NCI-H526 (cell line): Measurements from ENCODE around the gene SYS1.
A peak's percentile ranks its signal among the peaks of the same experiment; 100 is the strongest.

Experiments used
- DNase-seq, 2 experiments: peaks; one replicate each; lab custom pipeline; 2025; lab: John Stamatoyannopoulos, UW

The SYS1 gene

DNA sequence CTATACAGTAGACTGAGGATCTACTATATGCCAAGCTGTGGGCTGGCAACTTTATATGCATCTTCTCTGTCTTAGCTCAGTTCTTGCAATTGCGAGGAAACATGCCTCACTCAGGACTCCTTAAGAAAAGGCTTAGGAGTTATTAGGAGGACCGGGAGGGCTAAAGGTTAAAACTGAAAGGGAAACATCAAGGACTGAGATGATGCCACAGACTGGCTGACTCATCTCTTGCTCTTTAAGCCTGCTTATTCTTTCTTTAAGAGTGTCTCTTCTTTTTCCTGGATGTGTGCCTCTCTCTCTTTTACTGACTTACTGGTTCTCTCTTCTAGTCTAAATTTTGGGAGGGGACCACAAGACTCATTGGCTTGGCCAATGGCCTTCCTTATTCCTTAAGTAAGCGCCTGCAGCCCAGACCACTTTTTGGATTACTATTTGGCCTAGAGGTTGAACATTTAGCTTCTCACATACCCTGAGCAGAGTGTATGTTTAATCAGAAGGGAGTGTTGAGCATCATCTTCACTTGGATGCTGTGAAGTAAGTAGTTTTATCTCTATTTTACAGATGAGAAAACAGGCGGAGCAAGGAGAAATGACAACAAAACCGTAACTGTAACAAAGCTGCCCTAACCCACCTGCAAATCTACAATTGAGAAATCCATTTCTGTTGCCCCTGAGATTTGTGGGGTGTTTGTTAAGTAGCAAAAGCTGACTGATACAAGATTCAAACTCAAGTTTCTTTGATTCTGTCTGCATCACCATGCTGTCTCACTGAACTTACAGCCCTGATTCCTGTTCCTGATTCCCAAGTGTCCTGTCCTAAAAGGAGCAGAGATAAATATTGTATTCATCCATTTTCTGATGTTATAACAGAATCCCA lies 7.5 kb upstream of the SYS1 start:
- no peak for DNase-seq

DNA sequence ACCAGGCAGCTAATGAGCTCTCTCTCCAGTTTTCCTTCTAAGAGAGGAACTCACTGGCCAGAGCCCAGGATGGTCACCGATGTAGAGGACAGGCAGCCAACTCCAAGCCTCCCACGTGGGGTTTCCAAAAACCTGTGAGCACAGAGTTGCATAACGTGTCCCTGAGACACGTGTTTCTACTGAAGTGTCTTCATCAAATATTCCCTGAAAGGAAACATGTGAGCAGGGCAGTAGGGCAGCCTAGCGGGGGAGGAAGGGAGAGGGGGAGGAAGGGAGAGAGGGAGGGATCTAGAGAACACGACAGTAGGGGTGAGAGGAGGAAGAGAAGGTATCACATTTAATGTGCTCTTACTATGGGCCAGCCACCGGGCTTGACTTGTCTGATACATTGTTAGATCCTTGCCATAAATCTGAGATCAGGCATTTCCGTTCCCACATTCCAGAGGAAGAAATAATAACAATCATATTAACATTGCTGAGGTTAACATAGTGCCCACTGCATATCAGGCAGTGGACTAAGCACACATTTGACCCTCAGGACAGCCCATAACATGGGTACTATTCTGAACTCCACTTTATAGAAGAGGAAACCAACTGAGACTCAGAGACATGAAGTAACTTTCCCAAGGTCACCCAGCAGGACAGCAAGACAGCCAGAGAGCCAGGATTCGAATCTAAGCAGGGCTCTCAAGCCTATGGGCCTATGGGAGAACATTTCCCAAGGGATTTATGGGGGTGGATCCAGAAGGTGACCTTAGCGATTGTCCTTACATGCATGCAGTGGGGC lies 4.5 kb upstream of the SYS1 start:
- no peak for DNase-seq

DNA sequence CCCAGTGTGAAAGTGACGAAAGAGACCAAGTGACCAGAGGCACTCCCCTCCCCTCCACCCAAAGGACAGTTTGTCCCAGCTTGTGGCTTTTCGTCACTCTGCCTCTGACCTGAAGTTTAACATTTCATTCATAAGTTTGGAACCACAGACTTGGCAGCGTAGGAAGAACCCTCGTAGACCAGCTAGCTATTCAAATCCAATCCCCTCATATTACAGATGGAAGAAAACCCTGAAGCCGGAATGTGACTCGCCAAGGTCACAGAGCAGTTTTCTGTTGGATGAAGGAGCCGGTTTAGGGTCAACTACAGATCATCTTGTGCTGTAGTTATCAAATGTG lies 3.9 kb upstream of the SYS1 start:
- no peak for DNase-seq

DNA sequence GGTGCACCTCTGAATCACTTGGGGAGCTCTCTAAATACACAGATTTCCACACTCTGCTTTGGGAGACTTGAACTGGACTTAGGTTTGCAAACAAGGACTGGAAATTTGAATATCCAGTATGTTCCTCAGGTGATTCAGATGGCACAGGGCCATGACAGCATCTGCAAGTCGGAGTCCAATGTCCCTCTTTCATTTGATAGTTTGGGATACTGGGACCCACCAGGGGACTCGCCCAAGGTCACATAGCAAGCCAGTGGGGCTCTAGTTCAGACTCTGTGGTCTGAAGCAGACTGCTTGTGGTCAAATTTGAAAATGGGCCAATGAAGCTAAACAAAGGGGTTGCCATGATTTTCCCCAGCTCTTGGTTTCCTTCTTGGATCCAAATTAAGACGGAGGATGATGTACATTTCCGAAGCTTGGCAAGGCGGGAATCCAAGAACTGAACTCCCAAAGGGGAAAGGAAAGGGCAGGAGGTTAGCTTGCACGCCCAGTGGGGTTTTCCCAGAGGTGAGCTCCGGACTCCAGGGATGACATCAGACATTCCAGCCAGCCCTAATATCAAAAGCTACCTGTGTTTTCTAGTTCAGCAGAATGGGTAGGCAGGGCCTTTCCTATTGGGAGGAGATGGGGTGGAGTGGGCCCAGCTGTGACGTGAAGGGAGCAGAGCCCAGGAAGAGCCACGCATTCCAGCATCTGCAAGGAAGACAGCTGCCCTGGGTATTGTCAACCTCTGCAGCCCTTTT lies 3.4 kb upstream of the SYS1 start:
- DNase-seq = peak in 1 of 2 experiments; percentile 18

DNA sequence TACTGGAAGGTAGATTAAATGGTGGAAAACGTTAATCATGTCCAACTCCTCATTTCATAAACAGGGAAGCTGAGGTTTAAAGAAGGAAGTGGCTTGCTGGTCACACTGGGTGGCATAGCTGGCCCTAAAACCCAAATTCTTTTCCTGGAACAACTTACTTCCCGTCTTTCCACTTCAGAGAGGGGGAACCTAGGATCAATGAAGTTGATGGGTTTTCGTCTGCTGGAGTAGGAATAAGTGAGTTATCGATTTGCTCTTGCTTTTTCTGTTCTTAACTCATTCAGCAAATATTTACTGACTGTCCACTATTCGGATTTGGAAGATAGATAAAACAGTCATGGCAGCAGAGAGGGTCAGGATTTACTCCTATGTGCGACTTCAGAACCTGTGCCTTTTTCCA lies 1.2 kb upstream of the SYS1 start:
- no peak for DNase-seq

DNA sequence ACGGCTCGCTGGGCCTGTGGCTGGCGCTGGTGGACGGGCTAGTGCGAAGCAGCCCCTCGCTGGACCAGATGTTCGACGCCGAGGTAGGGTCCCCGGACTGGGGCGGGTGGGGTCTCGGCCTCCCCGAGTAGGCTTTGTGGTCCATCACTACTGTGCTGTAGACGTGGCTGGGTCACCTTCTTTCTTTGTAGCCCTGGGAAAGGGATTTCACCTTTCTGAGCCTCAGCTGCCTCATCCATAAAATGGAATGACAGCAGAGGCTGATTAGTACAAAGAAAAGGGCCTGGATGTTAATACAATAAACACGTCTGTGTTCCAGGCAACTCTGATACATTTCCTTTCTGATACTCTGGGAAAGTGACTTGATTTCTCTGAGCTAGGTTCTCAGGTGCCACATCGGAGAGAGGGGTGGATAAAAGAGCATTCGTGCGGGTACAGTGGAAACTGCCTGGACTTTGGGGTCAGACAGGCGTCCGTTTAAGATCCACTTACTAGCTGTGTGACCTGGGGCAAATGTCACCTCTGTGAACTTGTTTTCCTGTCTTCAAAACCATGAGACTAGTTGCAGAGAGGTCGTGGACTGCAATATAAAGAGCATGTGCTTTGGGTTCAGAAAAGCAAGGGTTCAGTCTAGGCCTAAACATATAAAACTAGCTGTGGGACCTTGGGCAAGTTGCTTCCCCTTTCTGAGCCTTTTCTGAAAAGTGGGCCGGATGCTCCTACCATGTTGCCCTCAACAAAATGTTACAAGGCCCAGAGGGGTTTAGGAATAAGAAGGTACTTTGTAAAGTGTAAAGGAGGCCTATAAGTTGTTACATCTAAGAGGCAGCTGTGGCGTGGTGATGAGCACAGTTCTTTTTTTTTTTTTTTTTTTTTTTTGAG lies 896 bp downstream of the SYS1 start:
- DNase-seq = peak in 1 of 2 experiments; percentile 49

DNA sequence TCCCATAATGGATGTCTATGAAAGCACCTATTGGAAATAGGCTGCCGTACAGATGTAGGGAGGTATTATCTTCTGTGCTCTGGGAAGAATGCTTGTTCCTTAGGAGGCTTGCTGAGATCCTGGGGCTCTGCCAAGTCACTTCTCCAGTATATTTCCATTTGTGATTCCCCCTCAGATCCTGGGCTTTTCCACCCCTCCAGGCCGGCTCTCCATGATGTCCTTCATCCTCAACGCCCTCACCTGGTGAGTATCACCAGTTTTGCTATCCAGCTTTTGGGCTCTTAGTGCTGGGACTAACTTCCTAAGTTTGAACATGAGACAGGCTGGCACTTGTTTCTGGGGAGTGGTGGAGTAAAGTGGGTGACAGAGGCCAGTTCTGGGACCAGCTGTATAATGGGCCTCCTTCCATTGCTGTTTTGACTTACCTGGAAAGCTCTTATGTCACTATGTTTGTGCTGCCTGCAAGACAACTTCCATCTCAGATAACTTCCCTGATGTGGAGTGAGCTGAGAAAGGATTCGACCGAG lies 2.6 kb downstream of the SYS1 start:
- no peak for DNase-seq

DNA sequence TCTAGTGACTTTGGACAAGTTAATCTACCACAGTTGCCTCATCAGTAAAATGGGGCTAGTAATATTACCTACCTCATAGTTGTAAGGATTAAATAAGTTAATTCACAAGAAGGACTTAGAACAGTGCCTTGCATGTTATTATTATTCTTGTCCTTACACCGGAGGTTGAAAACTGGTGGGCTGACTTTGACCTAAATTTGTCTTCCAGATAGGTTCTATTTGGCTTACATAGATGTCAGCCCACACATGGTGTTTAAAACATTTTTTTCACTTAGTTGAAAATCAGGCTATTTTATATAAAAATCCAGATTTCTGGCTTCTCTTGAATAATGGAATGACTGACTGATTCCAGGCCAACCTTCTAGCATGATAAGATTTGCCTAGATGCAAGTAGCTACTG lies 3.2 kb downstream of the SYS1 start:
- no peak for DNase-seq

DNA sequence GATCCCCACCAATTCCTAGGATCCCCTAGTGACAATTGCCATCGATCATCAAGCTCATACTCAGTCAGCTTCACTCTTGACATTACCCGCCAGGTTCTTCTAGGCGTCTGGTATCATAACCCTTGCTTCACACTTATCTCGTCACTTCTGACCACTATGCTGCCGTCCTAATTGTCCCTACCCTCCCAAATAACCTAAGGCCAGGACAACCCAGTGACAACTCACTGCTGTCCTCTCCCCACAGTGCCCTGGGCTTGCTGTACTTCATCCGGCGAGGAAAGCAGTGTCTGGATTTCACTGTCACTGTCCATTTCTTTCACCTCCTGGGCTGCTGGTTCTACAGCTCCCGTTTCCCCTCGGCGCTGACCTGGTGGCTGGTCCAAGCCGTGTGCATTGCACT lies 3.7 kb downstream of the SYS1 start:
- DNase-seq = no peak

DNA sequence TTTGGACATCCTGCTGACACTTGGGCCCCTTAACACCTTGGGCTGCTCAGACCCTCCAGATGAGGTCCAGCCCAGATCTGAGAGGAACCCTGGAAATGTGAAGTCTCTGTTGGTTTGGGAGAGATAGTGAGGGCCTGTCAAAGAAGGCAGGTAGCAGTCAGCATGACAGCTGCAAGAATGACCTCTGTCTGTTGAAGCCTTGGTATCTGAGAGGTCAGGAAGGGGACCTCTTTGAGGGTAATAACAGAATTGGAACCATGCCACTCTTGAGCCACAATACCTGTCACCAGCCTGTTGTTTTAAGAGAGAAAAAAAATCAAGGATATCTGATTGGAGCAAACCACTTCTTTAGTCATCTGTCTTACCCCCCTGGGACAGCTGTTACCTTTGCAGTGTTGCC lies 4.2 kb downstream of the SYS1 start:
- DNase-seq = no peak

DNA sequence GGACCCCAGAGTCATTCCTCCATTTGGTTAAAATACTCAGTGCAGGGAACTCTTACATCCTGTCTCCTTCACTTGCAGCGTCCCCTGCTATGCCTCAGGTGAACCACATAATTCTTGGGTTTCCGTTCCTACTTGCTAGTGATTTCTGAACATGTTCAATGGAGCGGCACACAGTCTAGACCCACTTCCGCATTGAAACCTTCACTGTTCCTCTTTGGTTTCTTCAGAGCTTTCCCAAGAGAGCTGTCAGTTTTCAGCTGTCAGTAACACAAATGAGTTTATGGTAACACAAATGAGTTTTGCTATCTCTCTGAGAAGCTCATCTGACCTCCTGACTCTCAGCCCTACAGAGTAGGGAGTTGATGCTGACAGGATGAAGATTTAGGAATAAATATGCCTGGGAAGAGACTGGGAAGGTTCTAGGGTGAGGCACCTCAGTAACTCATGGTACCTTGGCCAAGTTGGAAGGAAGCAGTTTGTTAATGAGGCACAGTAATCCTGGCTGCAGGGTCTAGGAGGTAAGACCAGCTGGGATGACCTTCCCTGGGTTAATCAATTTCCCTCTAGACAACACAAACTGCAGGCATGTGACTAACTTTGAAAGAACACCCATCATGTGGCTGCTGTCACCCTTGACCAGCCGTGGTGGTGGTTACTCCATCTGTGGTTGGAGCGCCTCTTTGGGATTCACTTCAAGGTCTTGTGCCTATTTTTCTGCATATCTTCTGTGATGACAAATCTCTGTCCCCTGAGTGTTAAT lies 5.4 kb downstream of the SYS1 start:
- DNase-seq = no peak

DNA sequence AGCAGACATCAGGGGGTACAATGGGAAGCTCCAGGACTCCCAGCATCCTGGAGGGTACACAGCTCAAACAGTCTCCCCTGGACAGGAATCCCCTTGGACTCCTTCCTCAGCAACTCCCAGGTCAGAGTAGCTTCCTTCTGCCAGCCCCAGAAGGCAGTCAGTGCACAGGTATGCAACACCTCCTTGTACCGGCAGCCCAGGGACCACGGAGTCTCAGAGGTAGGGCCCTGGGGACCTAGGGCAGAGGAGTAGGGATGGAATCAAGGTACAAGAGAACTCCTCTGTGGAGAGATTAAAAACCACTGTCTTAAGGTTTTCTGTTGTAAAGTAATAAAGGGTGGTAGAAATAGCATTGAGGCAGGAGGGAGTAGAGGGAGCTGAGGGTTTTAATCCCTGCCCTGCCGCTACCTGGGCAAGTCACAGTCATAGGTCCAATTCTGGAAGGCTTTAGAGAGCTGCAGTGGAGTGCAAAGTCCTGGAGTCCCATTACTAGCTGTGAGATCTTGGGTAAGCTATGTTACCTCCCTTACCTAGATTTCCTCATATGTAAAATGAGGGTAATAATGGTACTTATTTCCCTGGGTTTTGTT lies 7.7 kb downstream of the SYS1 start:
- no peak for DNase-seq

DNA sequence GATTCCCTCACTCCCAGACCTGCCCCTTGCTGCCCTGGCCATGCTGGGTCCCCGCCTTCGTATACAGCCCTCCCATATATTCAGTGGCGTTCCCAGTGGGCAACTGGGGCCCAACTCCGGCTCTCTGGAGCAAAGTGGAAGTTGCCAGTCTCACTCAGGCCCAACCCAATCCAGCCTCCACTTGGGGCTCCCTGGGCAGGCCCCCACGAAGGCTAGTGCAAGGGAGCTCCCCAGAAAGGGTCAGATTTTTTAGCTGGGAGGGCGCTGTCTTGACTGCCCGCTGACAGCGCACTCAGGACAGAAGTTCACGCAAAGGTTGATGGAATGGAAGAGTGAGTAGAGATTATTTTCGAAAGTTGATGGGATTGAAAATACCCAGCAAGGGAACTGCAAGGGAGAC lies 9.3 kb downstream of the SYS1 start:
- no peak for DNase-seq

DNA sequence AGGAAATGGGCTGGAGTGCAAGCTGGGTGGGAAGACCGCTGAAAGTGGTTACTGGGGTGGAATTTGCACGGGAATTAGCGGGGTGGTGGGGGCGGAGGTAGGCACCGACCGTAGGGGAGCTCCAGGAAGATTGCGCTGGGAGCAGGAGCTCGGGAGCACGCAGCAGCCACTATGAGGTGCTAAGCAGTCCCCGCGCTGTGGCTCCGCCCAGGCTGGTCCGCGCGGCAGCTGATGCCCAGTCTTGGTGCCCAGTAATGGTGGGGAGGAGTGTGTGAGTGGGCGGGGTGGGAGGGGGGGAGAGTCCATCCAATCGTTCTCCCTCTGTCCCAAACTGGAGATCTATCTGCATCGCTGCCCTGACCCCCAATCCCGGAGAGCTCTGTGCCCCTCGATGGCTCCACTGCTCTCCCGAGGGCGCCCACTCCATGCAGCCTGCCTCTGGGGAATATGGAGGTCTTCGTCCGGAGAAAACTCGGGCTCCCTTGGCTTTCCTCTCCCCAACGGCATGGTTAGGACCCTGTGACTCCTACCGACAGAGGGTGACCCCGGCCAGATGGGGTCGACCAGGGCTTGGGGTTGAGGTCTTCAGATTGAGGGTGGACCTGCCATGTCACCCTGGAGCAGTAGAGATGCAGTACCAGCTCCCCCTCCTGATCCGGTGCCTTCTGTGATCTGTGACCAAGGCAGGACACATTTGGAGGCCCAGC lies 9.8 kb downstream of the SYS1 start:
- peak; percentile 17 to 63 for DNase-seq

DNA sequence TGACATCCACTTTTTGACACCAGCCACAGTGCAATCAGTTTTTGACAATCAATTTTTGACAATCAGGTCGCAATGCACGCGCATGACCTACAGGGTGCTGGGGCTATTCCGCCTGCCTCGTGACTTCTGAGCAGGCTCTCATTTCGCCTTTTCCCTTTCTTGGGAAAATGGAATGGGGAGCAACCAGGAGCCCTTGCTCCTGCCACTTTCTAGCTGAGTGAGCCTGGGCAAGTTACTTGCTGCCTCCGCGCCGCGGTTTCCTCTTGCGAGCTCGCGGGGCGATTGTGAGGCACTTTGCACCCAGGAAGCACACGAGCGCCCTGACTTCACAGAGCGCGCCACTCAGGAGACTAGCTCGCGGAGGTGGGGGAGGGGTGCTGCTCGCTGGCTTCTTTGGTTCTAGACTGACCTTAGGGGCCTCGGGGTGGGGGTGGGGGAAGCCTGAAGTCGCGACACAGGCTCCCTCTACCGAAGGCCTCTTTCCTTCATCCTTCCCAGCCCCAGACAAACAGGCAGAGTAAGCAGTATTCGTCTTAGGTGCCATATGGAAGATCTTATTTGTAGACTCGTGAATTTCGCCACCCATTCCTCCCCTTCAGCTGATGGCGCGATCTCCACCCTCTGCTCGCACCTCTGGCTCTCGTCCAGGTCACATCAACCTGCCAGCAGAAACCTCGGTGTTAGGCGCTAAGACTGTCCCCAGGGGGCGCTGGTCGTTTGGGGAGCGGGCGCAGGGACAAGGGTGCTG lies 10.6 kb downstream of the SYS1 start:
- peak; percentile 93 to 97 for DNase-seq

DNA sequence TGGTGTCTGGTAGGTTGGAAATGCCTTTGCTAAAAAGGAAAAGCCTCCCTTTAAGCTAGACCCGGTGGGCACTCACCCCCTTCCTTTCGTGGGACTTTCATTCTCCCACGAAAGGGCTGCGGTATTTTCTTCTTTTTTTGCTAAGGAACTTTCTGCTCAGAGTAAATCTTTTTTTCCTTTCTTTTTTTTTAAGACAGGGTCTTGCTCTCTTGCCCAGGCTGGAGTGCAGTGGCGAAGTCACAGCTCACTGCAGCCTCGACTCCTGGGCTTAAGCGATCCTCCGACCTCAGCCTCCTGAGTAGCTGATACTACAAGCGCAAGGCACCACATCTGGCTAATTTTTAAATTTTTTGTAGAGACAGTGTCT lies 11.1 kb downstream of the SYS1 start:
- DNase-seq = no peak

DNA sequence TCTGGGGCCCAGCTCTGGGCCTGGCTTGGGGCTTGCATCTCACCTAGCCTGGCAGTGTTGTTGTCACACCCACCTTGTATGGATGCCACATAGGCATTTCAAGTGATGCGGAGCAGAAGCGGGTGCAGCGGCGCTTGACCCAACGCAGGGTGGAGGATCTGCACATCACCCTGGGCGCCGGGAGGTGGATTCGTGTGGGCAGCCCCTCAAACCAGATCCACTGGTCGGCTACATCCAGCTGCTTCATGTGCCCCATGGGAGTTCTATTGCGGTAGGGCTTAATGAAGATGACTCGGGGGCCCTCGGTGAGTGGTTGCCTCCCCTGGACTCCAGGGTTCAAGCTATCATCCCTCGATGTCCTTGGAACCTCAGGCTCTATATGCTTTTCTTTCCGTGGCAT lies 12.0 kb downstream of the SYS1 start:
- no peak for DNase-seq

DNA sequence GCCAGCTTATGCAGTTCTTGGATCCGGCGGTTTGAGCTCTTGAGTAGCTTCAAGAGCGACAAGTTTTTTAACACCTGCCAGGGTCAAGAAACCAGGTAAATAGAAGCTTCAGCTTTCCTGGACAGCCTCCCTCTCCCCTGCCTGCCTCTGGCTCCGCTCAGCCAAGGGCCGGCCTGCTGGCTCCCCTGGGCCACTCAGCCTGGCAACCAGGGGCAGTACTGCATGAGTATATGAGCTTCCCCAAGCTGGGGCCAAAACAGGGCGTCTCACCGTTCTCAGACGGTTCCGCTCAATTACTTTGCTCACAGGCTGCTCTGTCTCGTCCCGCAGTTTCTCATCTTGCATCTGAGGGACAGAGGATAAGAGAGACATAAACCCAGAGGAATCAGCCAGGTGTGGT lies 14.3 kb downstream of the SYS1 start:
- peak; percentile 56 to 79 for DNase-seq

DNA sequence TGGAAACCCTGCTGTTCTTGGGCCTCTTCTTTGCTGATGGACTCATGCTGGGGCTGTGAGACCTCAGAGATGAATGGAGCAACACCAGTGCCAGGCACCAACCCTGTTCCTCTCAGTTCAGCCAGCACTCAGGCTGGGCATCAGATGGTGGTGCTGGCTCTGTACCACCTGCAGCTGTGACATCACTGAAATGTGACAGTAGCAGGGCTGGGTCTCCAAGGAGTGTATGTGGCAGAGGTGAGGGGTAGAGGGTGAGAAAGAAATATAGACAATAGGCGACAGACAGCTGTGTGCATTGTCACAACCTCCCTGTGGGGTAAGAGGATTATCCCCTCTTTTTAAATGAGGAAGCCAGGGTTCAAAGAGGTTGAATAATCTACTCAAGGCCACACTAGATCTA lies 15.2 kb downstream of the SYS1 start, which contains the start of gene TP53TG5:
TP53TG5 (minus strand) TSS at position 135 of the 400 bp plus-strand sequence; CDS start at position 46, 89 bp downstream.
- no peak for DNase-seq
